ENCODE data around the gene TACC2. TPM values are rescaled to one million over a fixed set of nuclear protein-coding genes. Genes with fewer than 3 reads are reported as not detected.

The TACC2 gene
- total RNA-seq, 1 donor from 2014 or later: 13.4 TPM

DNA sequence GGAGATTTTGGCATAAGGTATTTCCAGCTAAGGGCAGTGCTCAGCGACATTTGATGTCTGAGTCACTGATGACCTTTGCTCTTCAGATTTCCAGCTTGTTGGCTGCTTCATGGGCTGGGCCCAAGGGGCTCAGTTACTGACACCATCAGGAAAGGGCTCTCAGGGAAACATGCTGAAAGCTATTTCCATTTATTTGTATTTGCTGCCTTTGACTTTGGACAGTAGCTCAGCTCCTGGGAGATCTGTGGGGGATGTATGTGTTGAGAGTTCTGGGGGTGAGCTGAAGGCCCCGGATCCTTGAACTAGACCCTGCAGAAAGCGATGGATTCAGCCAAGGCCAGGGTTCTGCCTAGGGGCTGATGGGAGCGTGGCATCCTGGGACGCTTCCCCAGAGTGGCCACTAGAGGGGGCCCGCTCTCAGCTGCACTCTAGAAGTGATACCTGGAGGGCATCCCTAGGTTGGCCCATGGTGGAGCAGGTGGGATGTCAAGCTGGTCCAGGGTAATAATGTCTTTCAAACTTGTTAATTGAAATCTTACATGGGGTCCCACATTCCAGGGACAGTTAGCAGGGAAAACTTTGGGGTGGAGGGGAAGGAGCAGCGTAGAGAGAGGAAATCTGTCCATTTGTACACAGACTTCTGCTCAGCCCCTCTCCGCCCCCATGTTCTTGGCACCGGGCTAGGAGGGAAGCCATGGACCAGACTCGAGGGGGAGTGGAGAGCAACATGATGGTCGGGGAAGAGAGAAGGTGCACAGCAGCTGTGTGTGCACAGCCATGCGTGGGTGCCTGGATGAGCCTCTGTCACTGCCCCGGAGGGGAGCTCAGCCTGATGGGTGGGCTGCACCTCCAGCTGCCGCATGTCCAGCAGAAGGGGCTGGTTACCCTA is 279.1 kb downstream of the TACC2 start:
- DNase-seq (ENCODE audit: low read depth): peak; percentile 20
- no peak for FAIRE-seq
- TF ChIP-seq, protein P1, sequence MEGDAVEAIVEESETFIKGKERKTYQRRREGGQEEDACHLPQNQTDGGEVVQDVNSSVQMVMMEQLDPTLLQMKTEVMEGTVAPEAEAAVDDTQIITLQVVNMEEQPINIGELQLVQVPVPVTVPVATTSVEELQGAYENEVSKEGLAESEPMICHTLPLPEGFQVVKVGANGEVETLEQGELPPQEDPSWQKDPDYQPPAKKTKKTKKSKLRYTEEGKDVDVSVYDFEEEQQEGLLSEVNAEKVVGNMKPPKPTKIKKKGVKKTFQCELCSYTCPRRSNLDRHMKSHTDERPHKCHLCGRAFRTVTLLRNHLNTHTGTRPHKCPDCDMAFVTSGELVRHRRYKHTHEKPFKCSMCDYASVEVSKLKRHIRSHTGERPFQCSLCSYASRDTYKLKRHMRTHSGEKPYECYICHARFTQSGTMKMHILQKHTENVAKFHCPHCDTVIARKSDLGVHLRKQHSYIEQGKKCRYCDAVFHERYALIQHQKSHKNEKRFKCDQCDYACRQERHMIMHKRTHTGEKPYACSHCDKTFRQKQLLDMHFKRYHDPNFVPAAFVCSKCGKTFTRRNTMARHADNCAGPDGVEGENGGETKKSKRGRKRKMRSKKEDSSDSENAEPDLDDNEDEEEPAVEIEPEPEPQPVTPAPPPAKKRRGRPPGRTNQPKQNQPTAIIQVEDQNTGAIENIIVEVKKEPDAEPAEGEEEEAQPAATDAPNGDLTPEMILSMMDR (IDR thresholded peaks at IDR 0.05; ENCODE audit: insufficient read depth, low read length, severe bottlenecking): peak; percentile 96
- Histone ChIP-seq H3K4me3 (ENCODE audit: low read depth, low read length) (no peak overlapping the region), H3K27me3 (ENCODE audit: control insufficient read depth, insufficient read depth, low read length) (no peaks in the 10 kb centered on the region), H3K36me3 (ENCODE audit: control insufficient read depth, insufficient read depth, low read length) (peaks cover 2% of the 10 kb centered on the region)

DNA sequence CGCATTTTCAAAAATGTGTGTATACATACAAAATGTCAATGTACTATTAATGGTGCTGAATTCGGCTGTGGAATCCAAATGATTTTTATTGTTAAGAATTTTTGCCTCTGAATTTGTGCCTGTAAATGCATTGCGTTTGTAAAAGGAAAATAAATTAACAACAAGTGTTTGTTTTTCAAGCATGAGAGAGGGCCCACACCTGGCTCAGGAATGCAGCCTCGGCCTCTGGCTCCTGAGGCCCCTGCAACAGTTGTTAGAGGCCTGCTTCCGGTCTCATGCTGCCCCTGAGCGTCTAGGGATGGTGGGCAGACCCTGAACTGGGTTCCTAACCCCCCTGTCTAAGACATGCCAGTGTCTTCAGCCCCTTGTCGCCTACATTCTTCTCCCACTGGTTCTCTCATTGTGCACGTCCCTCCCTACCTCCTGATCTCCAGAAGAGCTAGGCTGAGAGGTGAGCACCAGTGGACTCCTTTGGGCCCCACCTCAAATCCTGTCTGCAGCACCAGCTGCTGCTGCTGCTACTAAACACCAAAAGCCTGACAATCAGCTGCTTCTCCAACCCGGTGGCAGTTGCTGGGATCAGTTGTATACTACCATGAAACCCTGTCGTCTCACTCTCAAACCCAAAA is 280.2 kb downstream of the TACC2 start:
- no peaks in the 10 kb centered on the region for H3K27me3 ChIP-seq (ENCODE audit: control insufficient read depth, insufficient read depth, low read length)
- peaks cover 2% of the 10 kb centered on the region for H3K36me3 ChIP-seq (ENCODE audit: control insufficient read depth, insufficient read depth, low read length)
- DNase-seq (ENCODE audit: low read depth): no peak
- no peak for FAIRE-seq
- no peak overlapping the region for H3K4me3 ChIP-seq (ENCODE audit: low read depth, low read length)
- TF ChIP-seq, protein P1 (IDR thresholded peaks at IDR 0.05; ENCODE audit: insufficient read depth, low read length, severe bottlenecking): no peak

- no peak for DNase-seq (ENCODE audit: low read depth)
- no peaks in the 10 kb centered on the region for H3K27me3 ChIP-seq (ENCODE audit: control insufficient read depth, insufficient read depth, low read length)
- FAIRE-seq: no peak
- TF ChIP-seq, protein P1 (IDR thresholded peaks at IDR 0.05; ENCODE audit: insufficient read depth, low read length, severe bottlenecking): no peak
- H3K4me3 ChIP-seq (ENCODE audit: low read depth, low read length): no peak within 1 kb of the TSS
- H3K36me3 ChIP-seq (ENCODE audit: control insufficient read depth, insufficient read depth, low read length): no peaks in the 10 kb centered on the region
These were observed 282.1 kb downstream of the TACC2 start, which contains the start of gene BTBD16 for GRCh38 chr10:122271076-122271475. TSS of gene BTBD16 (plus strand) at chr10:122271296. CDS start at chr10:122275082, 3,786 bp downstream.

GRCh38 chr10:122273966-122274545 is 285.1 kb downstream of the TACC2 start:
- TF ChIP-seq, protein P1 (IDR thresholded peaks at IDR 0.05; ENCODE audit: insufficient read depth, low read length, severe bottlenecking): no peak
- H3K27me3 ChIP-seq (ENCODE audit: control insufficient read depth, insufficient read depth, low read length): no peaks in the 10 kb centered on the region
- no peaks in the 10 kb centered on the region for H3K36me3 ChIP-seq (ENCODE audit: control insufficient read depth, insufficient read depth, low read length)
- DNase-seq (ENCODE audit: low read depth) (no peak), FAIRE-seq (no peak)
- H3K4me3 ChIP-seq (ENCODE audit: low read depth, low read length): no peak overlapping the region

- DNase-seq (ENCODE audit: low read depth): peak; percentile 67
- FAIRE-seq: peak; percentile 28
- no peaks in the 10 kb centered on the region for H3K36me3 ChIP-seq (ENCODE audit: control insufficient read depth, insufficient read depth, low read length)
- TF ChIP-seq, protein P1 (IDR thresholded peaks at IDR 0.05; ENCODE audit: insufficient read depth, low read length, severe bottlenecking): no peak
- H3K27me3 ChIP-seq (ENCODE audit: control insufficient read depth, insufficient read depth, low read length): no peaks in the 10 kb centered on the region
- no peak overlapping the region for H3K4me3 ChIP-seq (ENCODE audit: low read depth, low read length)
These were observed 287.7 kb downstream of the TACC2 start for GRCh38 chr10:122276611-122277208.
